ENCODE data around the gene SPOPL. TPM values are rescaled to one million over a fixed set of nuclear protein-coding genes. Genes with fewer than 3 reads are reported as not detected.

SPOPL gene
- total and polyA plus RNA-seq, 3 donors from 2014 or later = 9.1 to 14.2 (median 10.6) TPM

- Histone ChIP-seq H3K27ac (no peak overlapping the region), H3K36me3 (ENCODE audit: low read depth, missing control alignments) (no peaks in the 10 kb centered on the region), H3K4me1 (no peaks in the 10 kb centered on the region), H3K4me3 (no peak overlapping the region), H3K9me3 (no peaks in the 10 kb centered on the region), H3K27me3 (no peaks in the 10 kb centered on the region)
- DNase-seq = no peak
- 97 to 98% methylated on average over 2 of the region's 2 CpGs for WGBS, 2 donors
- intact Hi-C loops (cut with DNase I; ENCODE audit: low total_unique reads) = no loop called here
- TF ChIP-seq, protein P1, sequence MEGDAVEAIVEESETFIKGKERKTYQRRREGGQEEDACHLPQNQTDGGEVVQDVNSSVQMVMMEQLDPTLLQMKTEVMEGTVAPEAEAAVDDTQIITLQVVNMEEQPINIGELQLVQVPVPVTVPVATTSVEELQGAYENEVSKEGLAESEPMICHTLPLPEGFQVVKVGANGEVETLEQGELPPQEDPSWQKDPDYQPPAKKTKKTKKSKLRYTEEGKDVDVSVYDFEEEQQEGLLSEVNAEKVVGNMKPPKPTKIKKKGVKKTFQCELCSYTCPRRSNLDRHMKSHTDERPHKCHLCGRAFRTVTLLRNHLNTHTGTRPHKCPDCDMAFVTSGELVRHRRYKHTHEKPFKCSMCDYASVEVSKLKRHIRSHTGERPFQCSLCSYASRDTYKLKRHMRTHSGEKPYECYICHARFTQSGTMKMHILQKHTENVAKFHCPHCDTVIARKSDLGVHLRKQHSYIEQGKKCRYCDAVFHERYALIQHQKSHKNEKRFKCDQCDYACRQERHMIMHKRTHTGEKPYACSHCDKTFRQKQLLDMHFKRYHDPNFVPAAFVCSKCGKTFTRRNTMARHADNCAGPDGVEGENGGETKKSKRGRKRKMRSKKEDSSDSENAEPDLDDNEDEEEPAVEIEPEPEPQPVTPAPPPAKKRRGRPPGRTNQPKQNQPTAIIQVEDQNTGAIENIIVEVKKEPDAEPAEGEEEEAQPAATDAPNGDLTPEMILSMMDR (IDR thresholded peaks at IDR 0.05) = no peak
- TF ChIP-seq POLR2A (IDR thresholded peaks at IDR 0.05) = no peak
Observed at GRCh38 chr2:138492160-138492559, 9.4 kb upstream of the SPOPL start.

DNA sequence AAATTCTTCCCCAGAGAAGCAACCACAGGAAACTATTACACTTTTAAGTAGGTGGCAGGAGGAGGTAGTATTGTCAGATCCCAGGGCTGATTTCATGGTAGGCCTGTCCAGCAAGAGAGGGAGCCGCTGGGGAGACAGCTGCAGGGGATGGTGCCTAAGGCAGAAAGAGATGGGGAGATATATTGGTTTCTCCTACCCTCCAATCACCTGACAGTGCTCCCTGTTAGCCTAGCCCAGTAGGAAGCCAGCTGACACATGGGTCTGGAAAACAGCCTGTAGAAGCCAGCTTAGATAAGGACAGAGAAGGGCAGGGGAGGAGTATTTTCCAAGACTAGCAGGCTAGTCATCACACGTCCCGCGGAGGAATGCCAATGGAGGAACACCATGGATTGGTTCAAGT lies 8.2 kb upstream of the SPOPL start:
- no peaks in the 10 kb centered on the region for H3K4me1 ChIP-seq
- DNase-seq = no peak
- WGBS, 2 donors = 87 to 97% methylated on average over 4 of the region's 4 CpGs
- intact Hi-C loops (cut with DNase I; ENCODE audit: low total_unique reads) = no loop called here
- no peak for TF ChIP-seq POLR2A (IDR thresholded peaks at IDR 0.05)
- TF ChIP-seq, protein P1 (IDR thresholded peaks at IDR 0.05) = no peak
- H3K4me3 ChIP-seq = no peak overlapping the region
- no peaks in the 10 kb centered on the region for H3K9me3 ChIP-seq
- H3K27ac ChIP-seq = no peak overlapping the region
- H3K36me3 ChIP-seq (ENCODE audit: low read depth, missing control alignments) = no peaks in the 10 kb centered on the region
- no peaks in the 10 kb centered on the region for H3K27me3 ChIP-seq

- H3K27me3 ChIP-seq = no peaks in the 10 kb centered on the region
- no peaks in the 10 kb centered on the region for H3K4me1 ChIP-seq
- intact Hi-C loops (cut with DNase I; ENCODE audit: low total_unique reads) = no loop called here
- no peaks in the 10 kb centered on the region for H3K9me3 ChIP-seq
- H3K27ac ChIP-seq = no peak overlapping the region
- 73 to 89% methylated on average over 2 of the region's 2 CpGs for WGBS, 2 donors
- no peaks in the 10 kb centered on the region for H3K36me3 ChIP-seq (ENCODE audit: low read depth, missing control alignments)
- DNase-seq = no peak
- TF ChIP-seq, protein P1 (IDR thresholded peaks at IDR 0.05) = no peak
- no peak for TF ChIP-seq POLR2A (IDR thresholded peaks at IDR 0.05)
- H3K4me3 ChIP-seq = no peak overlapping the region
Observed at GRCh38 chr2:138494265-138494966, 7.2 kb upstream of the SPOPL start.

GRCh38 chr2:138495384-138495783 lies 6.2 kb upstream of the SPOPL start:
- intact Hi-C loops (cut with DNase I; ENCODE audit: low total_unique reads) = no loop called here
- DNase-seq = no peak
- no peak overlapping the region for H3K27ac ChIP-seq
- no peak for TF ChIP-seq POLR2A (IDR thresholded peaks at IDR 0.05)
- TF ChIP-seq, protein P1 (IDR thresholded peaks at IDR 0.05) = no peak
- peaks cover 2% of the 10 kb centered on the region for H3K4me1 ChIP-seq
- no peaks in the 10 kb centered on the region for H3K9me3 ChIP-seq
- H3K36me3 ChIP-seq (ENCODE audit: low read depth, missing control alignments) = no peaks in the 10 kb centered on the region
- no peak overlapping the region for H3K4me3 ChIP-seq
- H3K27me3 ChIP-seq = no peaks in the 10 kb centered on the region
- 85 to 96% methylated on average over 2 of the region's 2 CpGs for WGBS, 2 donors

GRCh38 chr2:138496096-138496651 lies 5.4 kb upstream of the SPOPL start:
- intact Hi-C loops (cut with DNase I; ENCODE audit: low total_unique reads) = no loop called here
- no peaks in the 10 kb centered on the region for H3K27me3 ChIP-seq
- no peak for TF ChIP-seq POLR2A (IDR thresholded peaks at IDR 0.05)
- TF ChIP-seq, protein P1 (IDR thresholded peaks at IDR 0.05) = no peak
- no peaks in the 10 kb centered on the region for H3K36me3 ChIP-seq (ENCODE audit: low read depth, missing control alignments)
- 93 to 95% methylated on average over 4 of the region's 4 CpGs for WGBS, 2 donors
- no peak for DNase-seq
- H3K27ac ChIP-seq = no peak overlapping the region
- H3K4me3 ChIP-seq = no peak overlapping the region
- peaks cover 7% of the 10 kb centered on the region for H3K4me1 ChIP-seq
- no peaks in the 10 kb centered on the region for H3K9me3 ChIP-seq

All from testis (tissue), 3 donors.